Epidermal melanocyte (primary cell): Measurements from ENCODE around the gene DPYD.

ENCODE experiments used
- DNase-seq: peaks from one replicate; pipeline ENCODE4 v3.0.0; 2011; ENCODE audit warnings: low spot score; ENCODE audit not compliant: insufficient read length

DPYD gene

GRCh38 chr1:97095764-97096163 is 825.1 kb downstream of the DPYD start:
- DNase-seq = no peak

- DNase-seq = no peak
These were observed 826.4 kb downstream of the DPYD start for GRCh38 chr1:97094247-97094972.

GRCh38 chr1:97093741-97094140 is 827.1 kb downstream of the DPYD start:
- DNase-seq = no peak

DNA sequence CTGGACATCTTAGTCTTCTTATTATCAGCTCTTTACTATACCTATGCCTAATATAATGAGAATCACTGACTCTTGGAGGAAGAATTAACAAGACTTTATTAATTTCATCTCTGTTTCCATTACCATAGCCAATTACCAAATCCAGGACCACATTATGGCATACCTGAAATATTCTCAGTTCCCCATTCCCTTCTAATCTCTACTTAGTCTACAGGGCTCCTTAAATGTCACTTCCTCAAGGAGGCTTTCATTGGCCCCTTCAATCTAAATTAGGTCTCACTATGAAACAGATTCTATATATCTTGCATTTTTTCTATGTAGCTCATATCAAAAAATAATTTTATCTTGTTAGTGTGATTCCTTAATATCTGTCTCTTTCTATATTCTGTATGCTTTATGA is 828.0 kb downstream of the DPYD start:
- DNase-seq = no peak

DNA sequence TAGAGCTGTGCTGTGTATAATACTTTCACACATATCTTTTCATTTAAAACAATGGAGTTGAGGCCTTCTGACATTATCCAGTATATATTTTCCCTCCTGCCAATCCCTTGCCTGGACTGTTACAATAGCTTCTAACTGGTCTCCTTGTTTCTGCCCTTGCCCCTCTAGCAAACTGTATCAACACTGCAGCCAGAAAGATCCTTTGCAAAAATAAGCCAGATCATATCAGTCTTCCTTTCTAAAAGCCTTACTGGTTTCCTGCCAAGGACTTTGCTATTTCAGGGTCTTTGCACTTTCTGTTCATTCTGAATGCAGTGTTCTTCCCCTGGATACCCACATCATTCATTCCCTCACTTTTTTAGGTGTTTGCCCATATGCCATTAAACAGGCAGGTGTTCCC is 829.2 kb downstream of the DPYD start:
- no peak for DNase-seq

DNA sequence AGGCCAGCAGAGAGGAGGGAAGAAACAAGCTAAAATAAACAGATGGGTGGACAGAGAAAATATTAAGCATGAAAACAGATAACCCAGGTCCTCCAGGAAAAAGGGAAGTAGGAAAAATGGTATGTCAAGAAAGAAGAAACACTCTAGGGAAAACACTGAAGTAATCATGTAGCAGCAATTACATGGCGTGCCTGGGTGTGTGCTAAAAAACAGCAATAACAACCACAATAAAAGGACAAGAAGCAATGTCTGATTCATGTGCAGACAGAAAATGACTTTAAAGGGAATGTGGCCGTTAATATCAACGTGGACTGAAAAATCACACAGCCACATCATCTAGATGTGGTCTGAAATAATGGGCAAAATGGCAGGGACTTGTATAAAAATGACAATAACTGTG is 829.6 kb downstream of the DPYD start:
- no peak for DNase-seq

GRCh38 chr1:97090725-97091124 is 830.1 kb downstream of the DPYD start:
- DNase-seq = no peak

DNA sequence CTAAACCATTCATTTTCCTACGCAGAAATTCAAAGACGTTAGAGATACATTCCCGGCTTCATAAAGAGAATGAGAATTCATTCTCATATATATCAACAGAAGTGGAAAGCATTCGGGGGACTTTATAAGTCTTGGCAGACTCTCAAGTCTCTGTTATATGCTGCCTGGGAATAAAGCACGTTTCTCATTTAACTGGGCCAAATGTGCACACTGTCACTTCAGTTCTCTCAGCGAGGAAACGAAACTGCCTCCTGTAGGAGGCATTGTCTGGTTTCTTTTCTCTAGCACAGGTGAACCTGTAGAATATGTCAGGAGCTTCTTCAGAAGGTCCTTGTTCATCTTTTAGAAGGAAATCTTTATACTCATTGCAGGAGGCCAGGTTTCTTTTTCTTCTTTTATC is 831.7 kb downstream of the DPYD start:
- DNase-seq = no peak

DNA sequence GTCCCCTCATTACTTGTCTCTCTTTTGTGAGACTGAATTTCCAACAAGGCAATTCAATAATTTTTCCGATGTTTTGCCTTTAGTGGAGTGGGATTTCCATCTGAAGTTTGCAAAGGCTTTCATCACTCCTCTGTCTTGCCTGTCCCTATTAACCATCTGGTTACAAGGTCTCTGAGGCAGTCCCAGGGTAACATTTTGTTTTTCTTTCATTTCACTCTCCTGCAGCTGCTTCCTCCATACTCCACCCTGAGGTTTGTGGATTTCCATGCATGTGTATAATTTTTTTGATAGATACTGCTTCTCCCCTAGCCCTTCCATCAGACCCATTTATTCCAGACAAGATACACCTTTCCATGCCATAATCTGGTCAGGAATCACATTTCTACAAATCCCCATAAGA is 832.4 kb downstream of the DPYD start:
- DNase-seq = no peak

- no peak for DNase-seq
These were observed 836.3 kb downstream of the DPYD start for GRCh38 chr1:97084546-97084945.

DNA sequence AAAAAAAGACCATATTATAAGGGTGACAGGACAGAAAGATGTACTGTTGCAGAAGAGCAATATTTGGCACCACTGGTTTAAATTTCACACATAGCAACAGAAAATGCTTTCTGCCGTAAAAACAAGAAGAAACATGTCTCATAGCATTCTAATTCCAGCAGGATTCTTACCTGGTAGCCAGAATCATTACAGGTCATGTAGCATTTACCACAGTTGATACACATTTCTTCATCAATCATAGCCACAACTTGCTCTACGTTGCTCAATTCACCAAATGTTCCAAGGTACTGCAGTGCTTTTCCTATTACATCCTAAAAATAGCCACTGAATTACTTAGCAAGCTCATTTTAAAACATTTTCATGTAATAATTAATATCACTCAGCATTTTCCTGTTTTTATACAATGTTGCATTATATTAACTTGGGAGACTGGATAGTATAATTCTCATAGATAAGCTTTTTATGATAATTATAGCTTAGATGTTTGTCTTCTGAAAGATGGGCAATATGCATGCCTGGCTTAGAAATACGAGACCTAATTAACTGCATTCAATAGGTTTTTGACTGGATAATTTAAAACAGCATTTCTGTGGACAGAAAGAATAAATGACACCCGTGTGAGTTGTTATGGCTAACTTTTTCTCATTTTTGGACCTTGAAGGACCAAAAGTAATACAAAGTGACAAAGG is 838.5 kb downstream of the DPYD start:
- DNase-seq = no peak

DNA sequence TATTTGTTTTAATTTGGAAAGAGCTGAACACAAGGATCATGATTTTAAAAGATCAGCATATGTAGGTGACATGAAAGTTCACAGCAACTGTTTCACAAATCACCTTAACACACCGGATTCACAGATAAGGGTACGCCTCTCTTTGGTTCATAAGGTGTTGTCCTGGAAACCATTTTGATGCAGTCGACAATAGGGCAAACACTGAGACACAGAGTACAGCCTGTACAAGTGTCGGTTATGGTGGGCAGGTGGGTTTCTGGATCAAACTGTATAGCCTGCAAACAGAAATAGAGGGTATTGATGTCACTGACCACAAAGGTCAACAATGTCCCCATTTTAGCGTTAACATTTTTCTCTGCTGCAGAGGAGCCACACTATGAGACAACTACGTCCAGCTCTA is 842.0 kb downstream of the DPYD start:
- DNase-seq = no peak

DNA sequence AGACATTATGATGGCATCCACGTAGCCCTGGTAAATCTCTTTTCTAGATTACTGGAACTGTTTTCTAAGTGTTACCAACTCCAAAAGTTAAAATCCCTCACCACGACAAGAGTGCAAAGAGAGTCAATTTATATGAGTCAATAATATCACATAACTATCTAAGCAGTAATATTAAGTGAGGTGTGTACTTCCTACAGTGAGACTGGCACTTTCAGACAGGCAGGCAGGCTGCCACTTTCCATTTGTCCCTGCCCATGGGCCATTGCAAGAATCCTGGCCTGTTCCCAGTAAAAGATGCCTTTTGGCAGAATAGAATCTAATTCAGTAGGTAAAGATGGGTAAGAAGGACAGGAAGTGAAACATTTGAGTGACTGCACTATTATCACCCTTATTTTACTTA is 843.6 kb downstream of the DPYD start:
- no peak for DNase-seq

- no peak for DNase-seq
These were observed 846.1 kb downstream of the DPYD start for GRCh38 chr1:97074771-97075170.

- no peak for DNase-seq
These were observed 846.9 kb downstream of the DPYD start for GRCh38 chr1:97073936-97074335.

DNA sequence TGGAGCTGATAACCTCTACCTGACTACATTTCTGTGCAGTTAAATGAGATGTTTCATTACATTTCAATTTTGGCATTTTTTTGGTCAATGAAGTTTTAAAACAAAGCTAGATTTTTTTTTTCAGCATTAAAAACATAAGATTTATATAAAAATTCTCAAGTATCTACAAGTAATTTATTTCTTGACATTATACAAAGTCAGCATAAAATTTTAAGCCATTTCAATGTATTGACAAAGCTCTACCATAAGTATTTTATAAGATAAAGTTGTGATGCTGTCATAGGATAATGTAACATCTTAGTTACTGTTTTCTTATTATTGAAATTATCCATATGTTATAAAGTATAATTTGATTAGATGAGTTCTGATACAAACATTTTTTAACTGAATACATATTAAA is 847.7 kb downstream of the DPYD start:
- DNase-seq = no peak

GRCh38 chr1:97071173-97071572 is 849.7 kb downstream of the DPYD start:
- no peak for DNase-seq

DNA sequence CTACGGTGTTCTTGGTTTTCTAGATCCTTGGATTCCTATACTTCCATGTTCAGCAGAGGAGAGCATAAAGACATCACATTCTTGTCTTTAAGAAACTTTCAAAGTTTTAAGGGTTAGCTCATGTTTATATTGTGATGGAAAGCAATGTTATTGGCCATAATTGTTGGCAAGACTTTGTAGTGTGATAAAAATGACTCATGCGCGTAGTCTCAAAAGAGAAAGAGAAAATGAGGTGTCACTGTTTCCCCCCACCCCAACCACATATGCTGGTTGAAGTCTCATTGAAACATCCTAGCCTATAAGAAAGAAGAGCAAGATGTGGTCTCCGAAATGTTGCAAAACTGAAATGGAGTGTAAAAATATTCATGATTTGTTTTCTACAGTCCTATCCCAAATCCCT is 850.5 kb downstream of the DPYD start:
- no peak for DNase-seq

DNA sequence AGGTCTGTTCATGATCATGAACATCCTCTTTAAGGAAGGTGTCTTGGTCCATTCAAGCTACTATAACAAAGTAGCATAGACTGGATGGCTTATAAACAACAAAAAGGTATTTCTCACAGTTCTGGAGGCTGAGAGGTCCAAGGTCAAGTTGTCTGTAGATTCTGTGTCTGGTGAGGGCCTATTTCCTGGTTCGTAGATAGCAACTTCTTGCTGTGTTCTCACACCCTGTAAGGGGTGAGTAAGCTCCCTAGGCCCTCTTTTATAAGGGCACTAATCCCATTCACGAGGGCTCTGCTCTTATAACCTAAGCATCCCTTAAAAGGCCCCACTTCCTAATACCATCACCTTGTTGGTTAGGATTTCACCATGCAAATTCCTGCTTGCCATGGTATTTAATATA is 851.5 kb downstream of the DPYD start:
- no peak for DNase-seq

DNA sequence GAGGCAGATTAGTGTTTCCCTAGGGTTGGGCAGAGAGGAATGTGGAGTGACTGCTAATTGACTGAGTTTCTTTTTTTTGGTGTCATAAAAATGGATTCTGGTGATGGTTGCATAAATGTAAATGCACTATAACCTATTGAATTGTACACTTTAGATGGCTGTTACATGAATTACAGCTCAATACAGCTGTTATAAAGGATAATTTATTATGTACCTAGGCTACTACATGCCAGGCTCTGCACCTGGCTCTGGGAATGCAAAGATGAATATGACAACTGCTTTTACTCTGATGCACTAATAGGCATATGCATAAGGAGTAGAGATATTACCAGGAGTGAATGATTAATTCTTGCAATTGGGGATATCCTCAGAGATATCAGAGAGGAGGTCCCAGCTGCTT is 854.0 kb downstream of the DPYD start:
- DNase-seq = no peak

GRCh38 chr1:97063532-97063931 is 857.3 kb downstream of the DPYD start:
- DNase-seq = no peak

DNA sequence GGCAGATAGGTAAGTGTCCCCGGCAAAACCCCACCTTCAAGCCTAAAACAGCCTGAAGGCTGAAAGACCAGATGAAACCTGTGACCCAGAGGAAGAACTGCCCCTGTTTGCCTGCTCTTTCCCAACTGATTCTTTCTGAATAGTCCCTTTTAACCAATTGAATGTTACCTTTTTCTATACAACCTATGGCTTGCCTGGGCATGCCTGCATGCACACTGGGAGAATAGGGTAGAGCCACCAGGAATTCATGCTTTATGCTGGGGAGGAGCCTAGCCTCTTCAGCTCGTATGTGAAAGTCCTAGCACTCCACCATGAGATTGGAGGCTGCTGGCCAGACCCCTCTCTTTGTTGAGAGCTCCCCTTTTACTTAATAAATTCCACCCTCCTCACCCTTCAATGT is 859.2 kb downstream of the DPYD start:
- DNase-seq = no peak

GRCh38 chr1:97056386-97056785 is 864.4 kb downstream of the DPYD start:
- no peak for DNase-seq
